ENCODE results near the gene DDIT3. TPM values are rescaled to one million over a fixed set of nuclear protein-coding genes. Genes with fewer than 3 reads are reported as not detected.

DDIT3 gene
- total and polyA plus RNA-seq, 2 of the 13 experiments (the other 11 are each of a cell fraction or from before 2014, with no cell fraction given), result 27.5 to 48.7 TPM

- TF ChIP-seq WIZ (CRISPR knock-in tag; IDR thresholded peaks at IDR 0.05), result no peak
- no peak for TF ChIP-seq NFE2 (CRISPR knock-in tag; IDR thresholded peaks at IDR 0.05)
- TF ChIP-seq UBTF (CRISPR knock-in tag; IDR thresholded peaks at IDR 0.05), result peak; percentile 22; the same call in 1 of the 2 replicates
- TF ChIP-seq STAG1 (CRISPR knock-in tag; IDR thresholded peaks at IDR 0.05), result peak; percentile 11; the same call in 1 of the 2 replicates
- TF ChIP-seq ZNF580 (CRISPR knock-in tag; IDR thresholded peaks at IDR 0.05; ENCODE audit: borderline replicate concordance, low read depth), result no peak
- TF ChIP-seq MTF2 (CRISPR knock-in tag; IDR thresholded peaks at IDR 0.05; ENCODE audit: borderline replicate concordance), result peak; percentile 48; the same call in 1 of the 2 replicates
- 0 out of 2 replicates have a peak, but pooled peaks have one; percentile 18 for TF ChIP-seq PITX1 (CRISPR knock-in tag; IDR thresholded peaks at IDR 0.05)
- TF ChIP-seq SMC3 (IDR thresholded peaks at IDR 0.05; ENCODE audit: low read length), result no peak
- peak; percentile 48; the same call in 1 of the 2 replicates for TF ChIP-seq ZNF770 (CRISPR knock-in tag; IDR thresholded peaks at IDR 0.05)
- TF ChIP-seq ZBTB42 (CRISPR knock-in tag; IDR thresholded peaks at IDR 0.05), result no peak
- peak; percentile 52; the same call in 1 of the 2 replicates for TF ChIP-seq MAX (IDR thresholded peaks at IDR 0.05)
- TF ChIP-seq ATF1 (CRISPR knock-in tag; IDR thresholded peaks at IDR 0.05), result no peak
Measured at GRCh38 chr12:57475271-57476161, 44.8 kb downstream of the DDIT3 start (continued).

All from HepG2 (cell line).